ENCODE results near the gene EFHD1. TPM values are rescaled to one million over a fixed set of nuclear protein-coding genes. Genes with fewer than 3 reads are reported as not detected.

EFHD1 gene
- total and polyA plus RNA-seq, 2 experiments from 2014 or later: 3.4 to 6.4 TPM

- Mint-ChIP-seq H3K27ac (no peak overlapping the region), H3K27me3 (ENCODE audit: insufficient read depth, low read depth, poor library complexity) (peaks cover 8% of the 10 kb centered on the region), H3K36me3 (ENCODE audit: low read depth) (no peaks in the 10 kb centered on the region), H3K4me3 (no peak overlapping the region), H3K9me3 (no peaks in the 10 kb centered on the region; the same call in 2 of the 3 replicates), H3K4me1 (peaks cover 3% of the 10 kb centered on the region; the same call in 1 of the 3 replicates)
- Histone ChIP-seq H3K4me2 (no peak overlapping the region), H3K27ac (ENCODE audit: low read depth) (no peak overlapping the region), H2AFZ (no peak overlapping the region), H3K36me3 (ENCODE audit: insufficient read depth) (no peaks in the 10 kb centered on the region), H3K9me2 (ENCODE audit: insufficient read depth) (no peaks in the 10 kb centered on the region), H3K4me1 (ENCODE audit: insufficient read depth) (no peaks in the 10 kb centered on the region), H3K27me3 (ENCODE audit: insufficient read depth) (no peaks in the 10 kb centered on the region), H3F3A (replicated peaks; ENCODE audit: low read depth) (no peaks in the 10 kb centered on the region), H3K4me3 (no peak overlapping the region), H3K79me2 (replicated peaks; ENCODE audit: insufficient read depth) (no peaks in the 10 kb centered on the region), H4K20me1 (replicated peaks; ENCODE audit: insufficient read depth) (no peaks in the 10 kb centered on the region)
- no peak for DNase-seq (ENCODE audit: low spot score)
- ATAC-seq: peak; percentile 84
- TF ChIP-seq ZNF331 (CRISPR knock-in tag; IDR thresholded peaks at IDR 0.05; ENCODE audit: low read depth) (no peak), ZNF462 (CRISPR knock-in tag; IDR thresholded peaks at IDR 0.05) (no peak), NANOG (IDR thresholded peaks at IDR 0.05; ENCODE audit: borderline replicate concordance) (no peak), POLR2AphosphoS5 (IDR thresholded peaks at IDR 0.05; ENCODE audit: low read depth) (no peak), JUNB (IDR thresholded peaks at IDR 0.05; ENCODE audit: unreplicated experiment) (no peak), ETS1 (IDR thresholded peaks at IDR 0.05) (no peak), EZH2 (IDR thresholded peaks at IDR 0.05; ENCODE audit: low read depth, unreplicated experiment) (no peak)
These were observed 35.1 kb upstream of the EFHD1 start for GRCh38 chr2:232598293-232598692.

Data from GM23338 (cell line).